T-cell (primary cell): ENCODE data around the gene CARF. TPM values are rescaled to one million over a fixed set of nuclear protein-coding genes. Genes with fewer than 3 reads are reported as not detected.

Source experiments
- ATAC-seq, 4 experiments: fragments of 200-7000 bp in 3 of 4; fragments of 150-1000 bp in 1 of 4; cut with Tn5 transposase; replicated peaks in 1 of 4; 1 replicate in 3 of 4; 2 replicates in 1 of 4; pipeline ENCODE4 v1.10.0; 2021; ENCODE audit warnings: moderate library complexity in 3 of 4, mild to moderate bottlenecking in 2 of 4, moderate number of reproducible peaks in 1 of 4
- CTCF ChIA-PET, 2 donors: fragments of 300-600 bp; sonication (Branson Sonifier 250); formaldehyde crosslinking; loops; one replicate each; lab custom pipeline; 2022; ENCODE audit warnings: antibody characterized with exemption in 2 of 2; lab: Charles Lee
- POLR2A ChIA-PET, 2 donors: fragments of 300-600 bp; sonication (Branson Sonifier 250); formaldehyde crosslinking; loops; one replicate each; lab custom pipeline; 2022; ENCODE audit warnings: antibody characterized with exemption in 2 of 2; lab: Charles Lee
- DNase-seq, 35 experiments: peaks; one replicate each; pipeline versions ENCODE4 v3.0.0 to v3.0.0-alpha.2; 2013 to 2023
- H3K27ac ChIP-seq: one replicate; pipeline ENCODE4 v1.5.1; 2013; ENCODE audit warnings: low read length
- H3K27me3 ChIP-seq, 2 experiments: replicated peaks in 1 of 2; 1 replicate in 1 of 2; 2 replicates in 1 of 2; pipeline versions ENCODE4 v1.6.1 to v1.7.0; 2013; ENCODE audit warnings: low read length in 1 of 2, mixed read lengths in 1 of 2; ENCODE audit not compliant: control insufficient read depth in 2 of 2, insufficient read depth in 2 of 2; ENCODE audit errors: extremely low read depth in 1 of 2
- H3K36me3 ChIP-seq, 2 donors: 1 replicate in 1 of 2; 2 replicates in 1 of 2; pipeline versions ENCODE4 v1.6.1 to v1.7.0; 2013; ENCODE audit warnings: low read length in 1 of 2; ENCODE audit not compliant: control insufficient read depth in 2 of 2, insufficient read depth in 1 of 2; ENCODE audit errors: extremely low read depth in 1 of 2
- H3K4me1 ChIP-seq, 2 experiments: 1 replicate in 1 of 2; 2 replicates in 1 of 2; pipeline versions ENCODE4 v1.6.1 to v1.7.0; 2013; ENCODE audit warnings: low read length in 2 of 2, mixed read lengths in 1 of 2; ENCODE audit not compliant: insufficient read depth in 2 of 2, control insufficient read depth in 1 of 2; ENCODE audit errors: extremely low read depth in 1 of 2
- H3K4me3 ChIP-seq, 2 donors: 1 replicate in 1 of 2; 2 replicates in 1 of 2; pipeline versions ENCODE4 v1.5.1 to v1.7.0; 2013; ENCODE audit warnings: mild to moderate bottlenecking in 2 of 2, low read length in 1 of 2, moderate library complexity in 1 of 2; ENCODE audit not compliant: control insufficient read depth in 1 of 2; ENCODE audit errors: extremely low read depth in 1 of 2
- H3K9me3 ChIP-seq: 2 replicates; pipeline ENCODE4 v1.7.0; 2013
- H3K27ac Mint-ChIP-seq, 2 donors: one replicate each; pipeline ENCODE4 v1.8.0; 2020 to 2021; ENCODE audit warnings: mild to moderate bottlenecking in 2 of 2, mixed read lengths in 2 of 2
- H3K27me3 Mint-ChIP-seq, 2 donors: one replicate each; pipeline ENCODE4 v1.8.0; 2021 to 2022; ENCODE audit warnings: mixed read lengths in 2 of 2
- H3K36me3 Mint-ChIP-seq: one replicate; pipeline ENCODE4 v1.8.0; 2021; ENCODE audit warnings: mixed read lengths
- H3K4me1 Mint-ChIP-seq, 3 donors: one replicate each; pipeline ENCODE4 v1.8.0; 2020 to 2022; ENCODE audit warnings: mixed read lengths in 3 of 3, mild to moderate bottlenecking in 1 of 3
- H3K4me3 Mint-ChIP-seq, 3 donors: one replicate each; pipeline ENCODE4 v1.8.0; 2020 to 2022; ENCODE audit warnings: mild to moderate bottlenecking in 3 of 3, mixed read lengths in 3 of 3, moderate library complexity in 3 of 3
- H3K9me3 Mint-ChIP-seq, 3 donors: one replicate each; pipeline ENCODE4 v1.8.0; 2020 to 2022; ENCODE audit warnings: mixed read lengths in 3 of 3
- WGBS: methylation state at CpG from one replicate; pipeline ENCODE4 v1.1.5; 2013; ENCODE audit warnings: missing lambda C conversion rate; ENCODE audit not compliant: insufficient coverage; 5-methylcytosine and 5-hydroxymethylcytosine counted together
- total RNA-seq, 35 experiments: library from RNA in 6 of 35; stranded (reverse) in 6 of 35; fragments of 120-200 nt in 1 of 35; gene quantifications; one replicate each; pipeline versions ENCODE4 v1.2.1 to v1.2.4 and lab custom pipeline; 2013 to 2026

Gene CARF
- total RNA-seq, 5 donors from 2014 or later (not counting 1 experiment from before 2014, with no cell fraction given) = 13.3 to 20.9 (median 17.0) TPM

- H3K36me3 Mint-ChIP-seq = peaks cover 28% of the 10 kb centered on the region
- H3K4me1 Mint-ChIP-seq = peaks cover 0 to 14% (median 2%) of the 10 kb centered on the region in 3 donors
- Histone ChIP-seq H3K27ac (no peak overlapping the region), H3K27me3 (no peaks in the 10 kb centered on the region), H3K9me3 (no peaks in the 10 kb centered on the region), H3K4me3 (no peak overlapping the region), H3K36me3 (peaks cover 0 to 2% of the 10 kb centered on the region in 2 donors), H3K4me1 (no peaks in the 10 kb centered on the region)
- peaks cover 0 to 2% (median 0%) of the 10 kb centered on the region in 3 donors for H3K9me3 Mint-ChIP-seq
- DNase-seq = no peak
- ChIA-PET POLR2A (interaction anchor here in 1 of 2 donors (0.6 kb wide), 1 partner anchor 1690 kb away, joined by 3 read pairs; no protein-coding TSS in a partner anchor), CTCF (no interaction called here)
- no peak overlapping the region for H3K4me3 Mint-ChIP-seq
- WGBS = no CpG with 5 or more reads among the region's 3 CpGs
- no peak for ATAC-seq
- no peak overlapping the region for H3K27ac Mint-ChIP-seq
- H3K27me3 Mint-ChIP-seq = no peaks in the 10 kb centered on the region
Measured at GRCh38 chr2:203035879-203036470, 123.9 kb downstream of the CARF start.

Other genes starting within 250 kb of the CARF start
- 1 to 10 TPM; 2.0 to 4.3 (median 2.5) TPM for gene ICA1L, start 40.5 kb upstream of the CARF start, total RNA-seq
- 10 to 100 TPM; 10.3 to 34.5 (median 27.5) TPM for gene WDR12, start 602 bp upstream of the CARF start, total RNA-seq
- 10 to 100 TPM; 11.0 to 17.9 (median 14.3) TPM for gene NBEAL1, start 102.6 kb downstream of the CARF start, total RNA-seq